Measurements from ENCODE around the gene PECR. TPM values are rescaled to one million over a fixed set of nuclear protein-coding genes. Genes with fewer than 3 reads are reported as not detected.

Gene PECR
- total and polyA plus RNA-seq, 2 of the 13 experiments (the other 11 are each of a cell fraction or from before 2014, with no cell fraction given) = 151 to 153 TPM

GRCh38 chr2:216081487-216082116 is at the start of gene PECR, which contains the start of gene TMEM169 (continued):
- TF ChIP-seq, protein P1, sequence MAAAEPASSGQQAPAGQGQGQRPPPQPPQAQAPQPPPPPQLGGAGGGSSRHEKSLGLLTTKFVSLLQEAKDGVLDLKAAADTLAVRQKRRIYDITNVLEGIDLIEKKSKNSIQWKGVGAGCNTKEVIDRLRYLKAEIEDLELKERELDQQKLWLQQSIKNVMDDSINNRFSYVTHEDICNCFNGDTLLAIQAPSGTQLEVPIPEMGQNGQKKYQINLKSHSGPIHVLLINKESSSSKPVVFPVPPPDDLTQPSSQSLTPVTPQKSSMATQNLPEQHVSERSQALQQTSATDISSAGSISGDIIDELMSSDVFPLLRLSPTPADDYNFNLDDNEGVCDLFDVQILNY (CRISPR knock-in tag; conservative IDR thresholded peaks at IDR 0.05) = no peak
- TF ChIP-seq SOX13 (IDR thresholded peaks at IDR 0.05) (no peak), SOX13 (CRISPR knock-in tag; conservative IDR thresholded peaks at IDR 0.05 in 1 of 2, IDR thresholded peaks at IDR 0.05 in 1 of 2) (peak in 1 of 2 experiments; percentile 48; a peak in 2 of 4 replicates), KDM1A (CRISPR knock-in tag; IDR thresholded peaks at IDR 0.05) (peak; percentile 12; the same call in 1 of the 2 replicates), ZNF329 (CRISPR knock-in tag; IDR thresholded peaks at IDR 0.05; ENCODE audit: low read depth) (no peak), BHLHE40 (IDR thresholded peaks at IDR 0.05; ENCODE audit: low read length) (no peak; the same call in 1 of the 2 replicates), ZNF891 (CRISPR knock-in tag; IDR thresholded peaks at IDR 0.05) (peak; percentile 97), ZNF326 (CRISPR knock-in tag; IDR thresholded peaks at IDR 0.05; ENCODE audit: borderline replicate concordance) (no peak), SP1 (IDR thresholded peaks at IDR 0.05) (no peak), SP1 (CRISPR knock-in tag; IDR thresholded peaks at IDR 0.05) (peak; percentile 61; the same call in 1 of the 2 replicates), ZNF782 (CRISPR knock-in tag; IDR thresholded peaks at IDR 0.05; ENCODE audit: borderline replicate concordance) (peak; percentile 93), ZNF616 (CRISPR knock-in tag; IDR thresholded peaks at IDR 0.05; ENCODE audit: low read depth) (peak; percentile 85; the same call in 1 of the 2 replicates), MYC (CRISPR knock-in tag; IDR thresholded peaks at IDR 0.05; ENCODE audit: borderline replicate concordance) (peak; percentile 90), U2AF1 (optimal IDR thresholded peaks at IDR 0.05; ENCODE audit: low read depth, low read length) (no peak), HNRNPK (IDR thresholded peaks at IDR 0.05; ENCODE audit: low read depth, low read length, poor library complexity, severe bottlenecking) (no peak), ZMYM2 (CRISPR knock-in tag; IDR thresholded peaks at IDR 0.05) (peak; percentile 73; the same call in 1 of the 2 replicates), ZKSCAN1 (IDR thresholded peaks at IDR 0.05; ENCODE audit: low read length) (no peak), CHD4 (IDR thresholded peaks at IDR 0.05; ENCODE audit: borderline replicate concordance, low read length) (no peak), ZNF563 (CRISPR knock-in tag; IDR thresholded peaks at IDR 0.05) (peak; percentile 98), RFXANK (CRISPR knock-in tag; IDR thresholded peaks at IDR 0.05) (no peak), MXD4 (CRISPR knock-in tag; IDR thresholded peaks at IDR 0.05) (peak; percentile 86; the same call in 1 of the 2 replicates), GLI4 (CRISPR knock-in tag; IDR thresholded peaks at IDR 0.05; ENCODE audit: borderline replicate concordance) (peak; percentile 94), TBX3 (IDR thresholded peaks at IDR 0.05; ENCODE audit: borderline replicate concordance) (no peak)
- TF ChIP-seq, protein P2, sequence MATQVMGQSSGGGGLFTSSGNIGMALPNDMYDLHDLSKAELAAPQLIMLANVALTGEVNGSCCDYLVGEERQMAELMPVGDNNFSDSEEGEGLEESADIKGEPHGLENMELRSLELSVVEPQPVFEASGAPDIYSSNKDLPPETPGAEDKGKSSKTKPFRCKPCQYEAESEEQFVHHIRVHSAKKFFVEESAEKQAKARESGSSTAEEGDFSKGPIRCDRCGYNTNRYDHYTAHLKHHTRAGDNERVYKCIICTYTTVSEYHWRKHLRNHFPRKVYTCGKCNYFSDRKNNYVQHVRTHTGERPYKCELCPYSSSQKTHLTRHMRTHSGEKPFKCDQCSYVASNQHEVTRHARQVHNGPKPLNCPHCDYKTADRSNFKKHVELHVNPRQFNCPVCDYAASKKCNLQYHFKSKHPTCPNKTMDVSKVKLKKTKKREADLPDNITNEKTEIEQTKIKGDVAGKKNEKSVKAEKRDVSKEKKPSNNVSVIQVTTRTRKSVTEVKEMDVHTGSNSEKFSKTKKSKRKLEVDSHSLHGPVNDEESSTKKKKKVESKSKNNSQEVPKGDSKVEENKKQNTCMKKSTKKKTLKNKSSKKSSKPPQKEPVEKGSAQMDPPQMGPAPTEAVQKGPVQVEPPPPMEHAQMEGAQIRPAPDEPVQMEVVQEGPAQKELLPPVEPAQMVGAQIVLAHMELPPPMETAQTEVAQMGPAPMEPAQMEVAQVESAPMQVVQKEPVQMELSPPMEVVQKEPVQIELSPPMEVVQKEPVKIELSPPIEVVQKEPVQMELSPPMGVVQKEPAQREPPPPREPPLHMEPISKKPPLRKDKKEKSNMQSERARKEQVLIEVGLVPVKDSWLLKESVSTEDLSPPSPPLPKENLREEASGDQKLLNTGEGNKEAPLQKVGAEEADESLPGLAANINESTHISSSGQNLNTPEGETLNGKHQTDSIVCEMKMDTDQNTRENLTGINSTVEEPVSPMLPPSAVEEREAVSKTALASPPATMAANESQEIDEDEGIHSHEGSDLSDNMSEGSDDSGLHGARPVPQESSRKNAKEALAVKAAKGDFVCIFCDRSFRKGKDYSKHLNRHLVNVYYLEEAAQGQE (IDR thresholded peaks at IDR 0.05; ENCODE audit: borderline replicate concordance in 1 of 2, low read depth in 1 of 2, low read length in 2 of 2) = peak in 1 of 2 experiments; percentile 75; a peak in 1 of 4 replicates
- TF ChIP-seq, protein P3, sequence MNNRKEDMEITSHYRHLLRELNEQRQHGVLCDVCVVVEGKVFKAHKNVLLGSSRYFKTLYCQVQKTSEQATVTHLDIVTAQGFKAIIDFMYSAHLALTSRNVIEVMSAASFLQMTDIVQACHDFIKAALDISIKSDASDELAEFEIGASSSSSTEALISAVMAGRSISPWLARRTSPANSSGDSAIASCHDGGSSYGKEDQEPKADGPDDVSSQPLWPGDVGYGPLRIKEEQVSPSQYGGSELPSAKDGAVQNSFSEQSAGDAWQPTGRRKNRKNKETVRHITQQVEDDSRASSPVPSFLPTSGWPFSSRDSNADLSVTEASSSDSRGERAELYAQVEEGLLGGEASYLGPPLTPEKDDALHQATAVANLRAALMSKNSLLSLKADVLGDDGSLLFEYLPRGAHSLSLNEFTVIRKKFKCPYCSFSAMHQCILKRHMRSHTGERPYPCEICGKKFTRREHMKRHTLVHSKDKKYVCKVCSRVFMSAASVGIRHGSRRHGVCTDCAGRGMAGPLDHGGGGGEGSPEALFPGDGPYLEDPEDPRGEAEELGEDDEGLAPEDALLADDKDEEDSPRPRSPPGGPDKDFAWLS (CRISPR knock-in tag; IDR thresholded peaks at IDR 0.05; ENCODE audit: borderline replicate concordance) = peak; percentile 28; the same call in 1 of the 2 replicates
